GM12801 (cell line): Measurements from ENCODE around the gene SEC14L1.

Experiments used
- TF ChIP-seq, protein P1 (sequence below): IDR thresholded peaks from one replicate; pipeline ENCODE4 v1.5.1; 2011; ENCODE audit warnings: control low read depth; ENCODE audit not compliant: insufficient read length; ENCODE audit errors: extremely low read depth

The SEC14L1 gene

GRCh38 chr17:77246110-77247047 lies 105.6 kb downstream of the SEC14L1 start:
- TF ChIP-seq, protein P1, sequence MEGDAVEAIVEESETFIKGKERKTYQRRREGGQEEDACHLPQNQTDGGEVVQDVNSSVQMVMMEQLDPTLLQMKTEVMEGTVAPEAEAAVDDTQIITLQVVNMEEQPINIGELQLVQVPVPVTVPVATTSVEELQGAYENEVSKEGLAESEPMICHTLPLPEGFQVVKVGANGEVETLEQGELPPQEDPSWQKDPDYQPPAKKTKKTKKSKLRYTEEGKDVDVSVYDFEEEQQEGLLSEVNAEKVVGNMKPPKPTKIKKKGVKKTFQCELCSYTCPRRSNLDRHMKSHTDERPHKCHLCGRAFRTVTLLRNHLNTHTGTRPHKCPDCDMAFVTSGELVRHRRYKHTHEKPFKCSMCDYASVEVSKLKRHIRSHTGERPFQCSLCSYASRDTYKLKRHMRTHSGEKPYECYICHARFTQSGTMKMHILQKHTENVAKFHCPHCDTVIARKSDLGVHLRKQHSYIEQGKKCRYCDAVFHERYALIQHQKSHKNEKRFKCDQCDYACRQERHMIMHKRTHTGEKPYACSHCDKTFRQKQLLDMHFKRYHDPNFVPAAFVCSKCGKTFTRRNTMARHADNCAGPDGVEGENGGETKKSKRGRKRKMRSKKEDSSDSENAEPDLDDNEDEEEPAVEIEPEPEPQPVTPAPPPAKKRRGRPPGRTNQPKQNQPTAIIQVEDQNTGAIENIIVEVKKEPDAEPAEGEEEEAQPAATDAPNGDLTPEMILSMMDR = no peak

DNA sequence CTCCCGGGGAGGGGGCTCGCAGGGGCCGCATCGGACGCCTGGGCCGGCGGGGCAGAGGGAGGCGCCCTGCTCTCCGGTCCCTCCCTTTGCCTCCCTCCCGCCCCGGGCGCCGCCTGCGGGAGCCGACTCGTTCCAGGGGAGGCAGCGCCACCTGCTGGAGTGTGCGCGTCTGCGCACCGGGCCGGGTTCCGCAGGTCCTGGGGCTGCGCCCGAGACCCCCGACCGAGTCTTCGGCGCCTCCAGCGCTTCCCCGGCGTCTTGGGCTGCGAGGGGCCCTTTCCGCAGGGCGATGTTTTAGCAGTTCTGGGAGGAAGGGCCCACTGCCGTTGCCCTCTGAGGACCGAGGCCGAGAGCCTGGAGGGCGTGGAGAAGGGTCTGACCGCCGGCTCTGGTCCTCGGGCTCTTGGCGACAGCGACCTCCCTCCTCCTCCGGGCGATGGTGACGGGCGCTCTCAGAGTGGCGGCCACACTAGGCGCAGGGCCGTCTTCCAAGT lies 106.3 kb downstream of the SEC14L1 start:
- TF ChIP-seq, protein P1 = no peak

DNA sequence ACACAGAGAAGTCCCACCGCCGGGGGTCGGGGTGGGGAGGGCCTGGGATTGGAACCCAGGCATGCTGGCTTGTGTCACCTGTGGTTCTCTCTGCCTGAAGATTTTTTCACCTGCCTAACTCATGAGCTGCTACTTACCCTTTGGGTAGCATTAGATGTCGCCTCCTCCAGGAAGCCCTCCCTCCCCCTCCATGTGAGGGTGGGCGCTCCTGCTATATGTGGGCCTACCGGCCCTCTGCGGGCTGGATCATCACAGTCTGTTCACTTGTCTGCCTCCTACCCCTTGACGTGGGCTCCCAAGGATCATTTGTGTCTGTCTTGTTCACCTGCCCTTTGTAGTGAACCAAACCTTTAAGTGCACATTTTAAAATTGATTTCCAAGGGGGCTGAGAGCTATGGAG lies 106.8 kb downstream of the SEC14L1 start:
- TF ChIP-seq, protein P1 = no peak

DNA sequence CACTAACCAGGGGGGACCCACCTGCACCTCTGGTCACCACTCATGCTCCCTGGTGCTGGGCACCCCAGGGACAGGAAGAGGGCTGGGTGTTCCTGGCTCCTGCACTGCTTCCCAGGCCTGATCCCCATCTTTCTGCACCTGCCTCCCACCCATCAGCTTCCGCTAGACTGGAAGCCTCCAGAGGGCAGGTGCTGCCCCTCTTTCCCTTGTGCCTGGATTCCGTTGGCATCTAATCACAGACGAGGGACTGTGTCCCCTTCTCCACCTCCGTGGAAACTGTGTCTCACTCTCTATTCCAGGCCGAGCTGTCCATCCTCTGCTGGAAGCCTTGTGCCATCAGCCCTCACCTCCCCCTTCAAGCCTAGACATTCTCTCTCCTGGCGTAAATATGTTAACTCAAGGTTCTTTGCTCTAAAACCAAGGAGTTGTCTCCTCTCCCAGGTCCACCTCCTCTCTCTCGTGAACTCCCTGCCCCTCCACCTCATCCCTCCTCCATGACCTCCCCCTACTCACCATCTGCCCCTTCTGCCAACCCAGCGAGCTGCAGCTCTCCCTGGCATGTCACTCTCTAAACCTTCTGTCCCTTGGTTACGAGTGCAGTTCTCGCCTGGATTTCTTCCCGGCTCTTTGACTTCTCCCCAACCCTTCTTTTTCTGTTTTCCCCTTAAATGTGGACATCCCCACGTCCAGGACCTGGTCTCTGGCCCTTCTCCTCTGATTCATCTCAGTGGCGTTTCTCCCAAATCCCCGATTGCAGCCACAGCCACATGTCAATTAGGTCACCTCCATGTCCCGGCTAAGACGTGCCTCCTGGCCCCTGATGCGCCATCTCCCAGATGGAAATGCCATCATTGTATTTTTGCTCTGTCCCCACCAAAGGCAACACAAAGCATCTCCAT lies 107.7 kb downstream of the SEC14L1 start:
- TF ChIP-seq, protein P1 = no peak

DNA sequence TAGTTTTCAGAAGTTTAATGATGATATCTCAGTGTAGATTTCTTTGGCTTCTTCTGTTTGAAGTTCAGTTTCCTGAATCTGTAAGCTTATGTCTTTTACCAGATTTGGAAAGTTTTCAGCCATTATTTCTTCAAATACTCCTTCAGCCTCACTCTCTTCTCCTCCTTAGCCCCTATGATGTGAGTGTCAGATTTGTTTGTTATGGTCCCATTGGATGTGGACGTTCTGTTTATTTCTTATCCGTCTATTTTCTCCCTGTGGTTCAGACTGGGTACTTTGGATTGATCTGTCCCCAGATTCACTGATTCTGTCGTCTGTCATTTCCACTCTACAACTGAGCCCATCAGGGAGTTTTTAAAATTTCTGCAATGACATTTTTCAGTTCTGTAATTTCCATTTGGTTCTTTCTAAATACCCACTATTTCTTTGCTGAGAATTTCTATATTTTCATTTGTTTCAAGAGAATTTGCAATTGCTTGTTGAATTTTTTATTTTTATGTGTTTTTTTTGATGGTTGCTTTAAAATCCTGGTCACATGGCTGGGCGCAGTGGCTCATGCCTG lies 110.9 kb downstream of the SEC14L1 start:
- TF ChIP-seq, protein P1 = no peak

DNA sequence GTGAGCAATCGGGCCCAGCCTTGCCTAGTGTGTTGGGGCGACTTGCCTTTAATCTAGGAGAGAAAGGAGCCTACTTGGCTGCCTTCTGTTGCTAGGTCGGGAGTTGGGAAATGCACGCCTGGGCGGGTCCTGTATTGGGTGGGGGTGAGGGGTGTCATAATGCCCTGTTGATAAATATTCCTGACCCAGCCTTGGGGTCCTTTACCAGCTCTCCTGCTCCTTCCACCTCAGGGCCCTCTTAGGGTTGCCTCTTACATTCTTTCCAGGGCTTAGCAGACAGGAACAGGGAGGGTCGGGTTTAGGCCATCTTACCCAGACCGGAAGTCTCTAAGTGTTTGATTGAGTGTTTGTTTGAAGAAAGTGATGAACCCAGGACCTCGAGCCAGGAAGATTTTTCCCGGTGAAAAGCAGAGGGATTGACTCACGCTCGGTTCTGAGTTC lies 112.9 kb downstream of the SEC14L1 start:
- TF ChIP-seq, protein P1 = no peak
